Fibroblast of gingiva (primary cell): ENCODE measurements around the gene TAF11L10.
"Not testable (repeated sequence)": the region's sequence is repeated elsewhere in the genome, so short reads cannot be mapped to it uniquely, and the experiment has no call there.

Source experiments
- DNase-seq: peaks from one replicate; pipeline ENCODE4 v3.0.0-alpha.2; 2011; ENCODE audit warnings: low read depth

Gene TAF11L10

GRCh38 chr5:17597728-17598127 is at the start of gene TAF11L10:
TSS of gene TAF11L10 (minus strand) at chr5:17597828.
- DNase-seq: not testable (repeated sequence)

DNA sequence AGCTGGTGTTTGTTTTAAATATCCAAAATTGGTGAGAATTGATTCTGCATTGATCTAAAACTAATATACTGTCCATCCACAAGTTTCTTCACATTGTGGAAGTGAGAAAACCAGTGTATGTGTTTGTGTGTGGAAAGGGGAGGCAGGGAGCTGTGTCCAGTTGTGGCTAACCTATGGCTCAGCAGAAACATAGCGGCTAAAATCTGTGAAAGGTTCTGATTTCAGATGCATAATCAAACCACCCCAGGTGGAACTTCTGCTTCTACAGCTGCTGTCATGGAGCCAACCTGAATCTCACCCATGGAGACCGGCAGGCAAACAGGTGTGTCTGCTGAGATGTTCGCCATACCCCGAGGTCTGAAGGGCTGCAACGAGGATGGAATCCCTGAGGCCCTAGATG is 36.5 kb upstream of the TAF11L10 start, which contains the start of gene TAF11L14:
Gene TAF11L14, plus strand, starts transcription at position 301 of the 400 bp plus-strand sequence.
- DNase-seq: no peak

- not testable (repeated sequence) for DNase-seq
Observed at GRCh38 chr5:17631788-17632187, 34.2 kb upstream of the TAF11L10 start, which contains the start of gene TAF11L13. TSS of gene TAF11L13 (plus strand) at chr5:17632088.

DNA sequence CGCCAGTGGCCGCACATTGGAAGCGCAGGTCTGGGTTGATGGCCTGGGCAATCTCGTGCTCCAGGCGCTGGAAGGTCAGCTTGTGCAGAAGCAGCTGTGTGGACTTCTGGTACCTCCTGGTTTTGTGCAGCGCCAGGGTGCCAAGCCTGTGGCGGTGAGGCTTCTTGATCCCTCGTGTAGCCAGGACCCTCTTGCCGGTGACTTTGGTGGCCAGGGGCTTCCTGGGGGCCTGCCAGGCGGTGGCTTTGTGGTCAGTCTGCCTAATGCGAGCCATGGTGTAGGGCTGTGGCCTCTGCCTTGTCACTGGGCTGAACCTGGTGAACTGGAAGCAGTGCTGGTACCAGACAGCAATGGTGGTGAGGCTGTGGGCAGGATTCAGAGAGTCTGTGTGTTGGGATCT is 28.1 kb upstream of the TAF11L10 start:
- no peak for DNase-seq

DNA sequence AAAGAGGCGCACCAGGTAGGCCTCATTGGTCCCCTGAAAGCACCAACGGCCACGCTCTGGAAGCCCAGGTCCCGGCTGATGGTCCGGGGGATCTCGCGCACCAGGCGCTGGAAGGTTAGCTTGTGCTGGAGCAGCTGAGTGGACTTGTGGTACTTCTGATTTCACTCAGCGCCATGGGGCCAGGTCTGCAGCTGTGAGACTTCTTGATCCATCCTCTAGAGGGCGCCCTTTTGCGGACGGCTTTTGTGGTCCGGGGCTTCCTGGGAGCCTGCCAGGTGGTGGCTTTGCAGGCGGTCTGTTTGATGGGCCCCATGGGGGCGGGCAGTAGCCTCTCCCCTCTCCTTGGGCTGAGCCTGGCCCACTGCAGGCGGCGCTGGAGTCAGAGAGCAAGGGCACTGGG is 23.0 kb upstream of the TAF11L10 start:
- DNase-seq: no peak

GRCh38 chr5:17619354-17619753 is 21.7 kb upstream of the TAF11L10 start:
- no peak for DNase-seq

DNA sequence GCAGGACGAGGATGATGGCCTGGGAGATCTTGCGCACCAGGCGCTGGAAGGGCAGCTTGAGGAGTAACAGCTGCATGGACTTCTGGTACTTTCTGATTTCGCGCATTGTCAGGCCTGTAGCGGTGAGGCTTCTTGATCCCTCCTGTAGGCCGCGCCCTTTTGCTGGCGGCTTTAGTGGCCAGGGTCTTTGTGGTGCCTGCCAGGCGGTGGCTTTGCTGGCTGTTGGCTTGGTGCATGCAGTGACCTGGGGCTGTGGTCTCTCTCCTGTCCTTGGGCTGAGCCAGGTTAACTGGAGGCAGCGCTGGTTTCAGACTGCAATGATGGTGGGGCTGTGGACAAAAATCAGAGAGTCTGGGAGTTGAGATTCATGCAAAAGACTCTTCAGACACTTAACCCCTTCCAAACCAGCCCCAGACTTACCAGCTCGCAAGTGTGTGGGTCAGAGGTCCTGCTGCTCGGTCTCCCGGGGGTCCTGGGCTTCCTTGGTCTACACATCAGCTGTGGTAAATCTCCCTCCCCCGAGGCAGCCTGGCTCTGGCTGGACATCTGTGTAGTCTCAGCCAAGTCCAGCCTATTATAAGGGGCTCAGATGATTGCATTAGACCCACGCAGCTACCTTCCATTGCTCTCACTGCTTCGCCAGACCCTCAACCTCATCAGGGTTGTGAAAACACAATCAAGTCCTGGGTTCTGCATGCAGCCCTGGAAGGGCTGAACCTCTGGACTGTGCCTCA is 17.4 kb upstream of the TAF11L10 start:
- DNase-seq: no peak

- not testable (repeated sequence) for DNase-seq
Observed at GRCh38 chr5:17610092-17610491, 12.5 kb upstream of the TAF11L10 start, which contains the start of gene TAF11L12. TSS of gene TAF11L12 (plus strand) at chr5:17610392.

DNA sequence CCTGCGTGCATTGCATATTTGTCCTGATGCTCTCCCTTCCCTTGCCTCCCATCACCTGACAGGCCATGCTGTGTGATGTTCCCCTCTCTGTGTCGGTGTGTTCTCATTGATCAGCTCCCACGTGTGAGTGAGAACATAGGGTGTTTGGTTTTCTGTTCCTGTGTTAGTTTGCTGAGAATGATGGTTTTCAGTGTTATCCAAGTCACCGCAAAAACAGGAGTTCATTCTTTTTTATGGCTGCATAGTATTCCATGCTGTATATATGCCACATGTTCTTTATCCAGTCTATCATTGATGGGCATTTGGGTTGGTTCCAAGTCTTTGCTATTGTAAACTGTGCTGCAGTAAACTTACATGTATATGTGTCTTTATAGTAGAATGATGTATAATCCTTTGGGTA is 9.8 kb upstream of the TAF11L10 start:
- DNase-seq: not testable (repeated sequence)

- no peak for DNase-seq
Observed at GRCh38 chr5:17604951-17605350, 7.3 kb upstream of the TAF11L10 start.

DNA sequence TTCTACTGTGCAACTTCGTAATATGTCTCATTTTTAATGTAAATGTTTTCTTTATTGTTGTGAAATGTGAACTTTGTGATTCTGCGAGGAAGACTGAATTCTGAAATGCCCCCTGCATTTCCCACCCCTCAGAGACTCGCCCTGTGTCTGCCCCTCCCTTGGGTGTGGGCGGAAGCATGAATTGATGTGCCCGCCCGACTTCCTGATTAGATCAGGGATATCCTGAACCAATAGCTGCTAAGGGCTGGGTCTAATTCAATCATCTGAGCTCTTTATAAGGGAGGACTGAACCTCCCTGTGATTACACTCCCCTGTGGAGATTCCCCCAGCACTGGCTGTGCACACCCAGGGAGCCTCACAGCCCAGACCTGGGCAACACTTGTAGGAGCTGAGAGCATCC is 6.3 kb upstream of the TAF11L10 start, which contains the start of gene TAF11L11:
Gene TAF11L11, plus strand, starts transcription at position 304 of the 400 bp plus-strand sequence.
- DNase-seq: not testable (repeated sequence)

DNA sequence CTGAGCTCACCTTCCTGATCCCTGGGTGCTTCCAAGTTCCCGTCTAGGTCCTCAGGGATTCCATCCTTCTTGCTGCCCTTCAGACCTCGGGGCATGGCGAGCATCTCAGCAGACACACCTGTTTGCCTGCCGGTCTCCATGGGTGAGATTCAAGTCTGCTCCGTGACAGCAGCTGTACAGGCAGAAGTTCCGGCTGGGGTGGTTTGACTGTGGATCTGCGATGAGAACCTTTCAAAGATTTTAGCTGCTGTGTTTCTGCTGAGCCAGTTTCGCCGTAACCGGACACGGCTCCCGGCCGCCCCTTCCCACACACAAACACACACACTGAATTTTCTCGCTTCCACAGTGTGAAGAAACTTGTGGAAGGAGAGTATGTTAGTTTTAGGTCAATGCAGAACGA is 3.4 kb downstream of the TAF11L10 start, which contains the start of gene TAF11L9:
Gene TAF11L9, minus strand, starts transcription at position 140 of the 400 bp plus-strand sequence.
- DNase-seq: not testable (repeated sequence)

DNA sequence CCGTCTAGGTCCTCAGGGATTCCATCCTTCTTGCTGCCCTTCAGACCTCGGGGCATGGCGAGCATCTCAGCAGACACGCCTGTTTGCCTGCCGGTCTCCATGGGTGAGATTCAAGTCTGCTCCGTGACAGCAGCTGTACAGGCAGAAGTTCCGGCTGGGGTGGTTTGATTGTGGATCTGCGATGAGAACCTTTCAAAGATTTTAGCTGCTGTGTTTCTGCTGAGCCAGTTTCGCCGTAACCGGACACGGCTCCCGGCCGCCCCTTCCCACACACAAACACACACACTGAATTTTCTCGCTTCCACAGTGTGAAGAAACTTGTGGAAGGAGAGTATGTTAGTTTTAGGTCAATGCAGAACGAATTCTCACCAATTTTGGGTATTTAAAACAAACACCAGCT is 6.8 kb downstream of the TAF11L10 start, which contains the start of gene TAF11L8:
Gene TAF11L8, minus strand, starts transcription at position 101 of the 400 bp plus-strand sequence.
- DNase-seq: not testable (repeated sequence)

GRCh38 chr5:17585658-17586057 is 12.0 kb downstream of the TAF11L10 start, which contains the start of gene TAF11L7:
TSS of gene TAF11L7 (minus strand) at chr5:17585758.
- DNase-seq: not testable (repeated sequence)
